ENCODE measurements around the gene SLC35A2. TPM values are rescaled to one million over a fixed set of nuclear protein-coding genes. Genes with fewer than 3 reads are reported as not detected.

Gene SLC35A2
- total RNA-seq, 1 experiment from 2014 or later: 12.7 TPM

- peaks cover 38% of the 10 kb centered on the region for H3K79me2 ChIP-seq (ENCODE audit: low read length)
- peaks cover 9% of the 10 kb centered on the region; the same call in 1 of the 2 replicates for H4K20me1 ChIP-seq (ENCODE audit: insufficient read depth, low read depth, low read length)
- H3K4me1 ChIP-seq (ENCODE audit: low read length): peaks cover 19% of the 10 kb centered on the region
- H3K9me3 ChIP-seq (ENCODE audit: low read length): no peaks in the 10 kb centered on the region
- H3K9me2 ChIP-seq (replicated peaks; ENCODE audit: insufficient read depth, low read length): no peaks in the 10 kb centered on the region
- H2AFZ ChIP-seq (ENCODE audit: low read length): no peak overlapping the region
- no peaks in the 10 kb centered on the region for H3K27me3 ChIP-seq (ENCODE audit: low read length)
- H3K4me3 ChIP-seq (ENCODE audit: low read length): no peak overlapping the region
- H3K27ac ChIP-seq (ENCODE audit: low read length): no peak overlapping the region
- H3K36me3 ChIP-seq (ENCODE audit: insufficient read depth, low read length): peaks cover 7% of the 10 kb centered on the region; the same call in 1 of the 2 replicates
- H3K4me2 ChIP-seq (ENCODE audit: low read depth, low read length, poor library complexity, severe bottlenecking): no peak overlapping the region
- no peak overlapping the region for H3K9ac ChIP-seq (ENCODE audit: low read length)
- no peak for DNase-seq
Observed at GRCh38 chrX:48913605-48914366, 2.3 kb upstream of the SLC35A2 start.

GRCh38 chrX:48910926-48911411, 477 bp downstream of the SLC35A2 start:
- Histone ChIP-seq H3K4me2 (ENCODE audit: low read depth, low read length, poor library complexity, severe bottlenecking) (peak overlapping the region; percentile 69), H4K20me1 (ENCODE audit: insufficient read depth, low read depth, low read length) (no peaks in the 10 kb centered on the region; the same call in 1 of the 2 replicates), H2AFZ (ENCODE audit: low read length) (no peak overlapping the region), H3K27ac (ENCODE audit: low read length) (no peak overlapping the region), H3K9ac (ENCODE audit: low read length) (peak overlapping the region; percentile 76), H3K9me2 (replicated peaks; ENCODE audit: insufficient read depth, low read length) (no peaks in the 10 kb centered on the region), H3K9me3 (ENCODE audit: low read length) (no peaks in the 10 kb centered on the region), H3K4me1 (ENCODE audit: low read length) (peaks cover 15% of the 10 kb centered on the region), H3K4me3 (ENCODE audit: low read length) (peak overlapping the region; percentile 77), H3K27me3 (ENCODE audit: low read length) (no peaks in the 10 kb centered on the region), H3K79me2 (ENCODE audit: low read length) (peaks cover 23% of the 10 kb centered on the region), H3K36me3 (ENCODE audit: insufficient read depth, low read length) (peaks cover 6% of the 10 kb centered on the region; the same call in 1 of the 2 replicates)
- DNase-seq: peak; percentile 58

- Histone ChIP-seq H3K9ac (ENCODE audit: low read length) (peak overlapping the region; percentile 76; the same call in 1 of the 2 replicates), H3K27me3 (ENCODE audit: low read length) (no peaks in the 10 kb centered on the region), H4K20me1 (ENCODE audit: insufficient read depth, low read depth, low read length) (no peaks in the 10 kb centered on the region), H3K36me3 (ENCODE audit: insufficient read depth, low read length) (no peaks in the 10 kb centered on the region), H3K4me2 (ENCODE audit: low read depth, low read length, poor library complexity, severe bottlenecking) (peak overlapping the region; percentile 69), H3K27ac (ENCODE audit: low read length) (no peak overlapping the region), H3K79me2 (ENCODE audit: low read length) (peaks cover 21% of the 10 kb centered on the region), H2AFZ (ENCODE audit: low read length) (no peak overlapping the region), H3K9me2 (replicated peaks; ENCODE audit: insufficient read depth, low read length) (no peaks in the 10 kb centered on the region), H3K4me1 (ENCODE audit: low read length) (peaks cover 15% of the 10 kb centered on the region), H3K9me3 (ENCODE audit: low read length) (no peaks in the 10 kb centered on the region), H3K4me3 (ENCODE audit: low read length) (peak overlapping the region; percentile 77; the same call in 1 of the 2 replicates)
- DNase-seq: no peak
Observed at GRCh38 chrX:48909703-48910294, 1.6 kb downstream of the SLC35A2 start.

- no peaks in the 10 kb centered on the region for H3K36me3 ChIP-seq (ENCODE audit: insufficient read depth, low read length)
- H3K79me2 ChIP-seq (ENCODE audit: low read length): peaks cover 21% of the 10 kb centered on the region
Observed at GRCh38 chrX:48908600-48908999, 2.8 kb downstream of the SLC35A2 start.

GRCh38 chrX:48905090-48905790, 6.2 kb downstream of the SLC35A2 start:
- Histone ChIP-seq H3K27me3 (ENCODE audit: low read length) (no peaks in the 10 kb centered on the region), H3K4me3 (ENCODE audit: low read length) (no peak overlapping the region), H3K79me2 (ENCODE audit: low read length) (peaks cover 9% of the 10 kb centered on the region), H3K36me3 (ENCODE audit: insufficient read depth, low read length) (no peaks in the 10 kb centered on the region), H3K4me2 (ENCODE audit: low read depth, low read length, poor library complexity, severe bottlenecking) (no peak overlapping the region), H3K9ac (ENCODE audit: low read length) (no peak overlapping the region), H4K20me1 (ENCODE audit: insufficient read depth, low read depth, low read length) (no peaks in the 10 kb centered on the region), H3K9me2 (replicated peaks; ENCODE audit: insufficient read depth, low read length) (no peaks in the 10 kb centered on the region), H3K9me3 (ENCODE audit: low read length) (no peaks in the 10 kb centered on the region), H3K4me1 (ENCODE audit: low read length) (peaks cover 3% of the 10 kb centered on the region), H3K27ac (ENCODE audit: low read length) (no peak overlapping the region), H2AFZ (ENCODE audit: low read length) (no peak overlapping the region)
- no peak for DNase-seq

More at GRCh38 chrX:48908600-48908999, 2.8 kb downstream of the SLC35A2 start:
- no peak overlapping the region for H3K9ac ChIP-seq (ENCODE audit: low read length)
- no peak overlapping the region for H3K4me2 ChIP-seq (ENCODE audit: low read depth, low read length, poor library complexity, severe bottlenecking)
- no peak overlapping the region for H3K27ac ChIP-seq (ENCODE audit: low read length)
- no peaks in the 10 kb centered on the region for H4K20me1 ChIP-seq (ENCODE audit: insufficient read depth, low read depth, low read length)
- no peaks in the 10 kb centered on the region for H3K9me3 ChIP-seq (ENCODE audit: low read length)
- DNase-seq: no peak
- H3K4me3 ChIP-seq (ENCODE audit: low read length): no peak overlapping the region
- no peak overlapping the region for H2AFZ ChIP-seq (ENCODE audit: low read length)
- no peaks in the 10 kb centered on the region for H3K9me2 ChIP-seq (replicated peaks; ENCODE audit: insufficient read depth, low read length)
- peaks cover 15% of the 10 kb centered on the region for H3K4me1 ChIP-seq (ENCODE audit: low read length)
- H3K27me3 ChIP-seq (ENCODE audit: low read length): no peaks in the 10 kb centered on the region

- Histone ChIP-seq H3K4me3 (ENCODE audit: low read length) (no peak overlapping the region), H3K27me3 (ENCODE audit: low read length) (no peaks in the 10 kb centered on the region), H3K27ac (ENCODE audit: low read length) (no peak overlapping the region), H2AFZ (ENCODE audit: low read length) (no peak overlapping the region), H3K4me2 (ENCODE audit: low read depth, low read length, poor library complexity, severe bottlenecking) (no peak overlapping the region), H4K20me1 (ENCODE audit: insufficient read depth, low read depth, low read length) (no peaks in the 10 kb centered on the region), H3K9me2 (replicated peaks; ENCODE audit: insufficient read depth, low read length) (no peaks in the 10 kb centered on the region), H3K9me3 (ENCODE audit: low read length) (no peaks in the 10 kb centered on the region), H3K79me2 (ENCODE audit: low read length) (peaks cover 6% of the 10 kb centered on the region), H3K36me3 (ENCODE audit: insufficient read depth, low read length) (no peaks in the 10 kb centered on the region), H3K4me1 (ENCODE audit: low read length) (peaks cover 2% of the 10 kb centered on the region), H3K9ac (ENCODE audit: low read length) (no peak overlapping the region)
- no peak for DNase-seq
Observed at GRCh38 chrX:48904626-48905025, 6.8 kb downstream of the SLC35A2 start.

GRCh38 chrX:48904180-48904579, 7.3 kb downstream of the SLC35A2 start:
- no peaks in the 10 kb centered on the region for H3K9me3 ChIP-seq (ENCODE audit: low read length)
- H2AFZ ChIP-seq (ENCODE audit: low read length): no peak overlapping the region
- H3K4me3 ChIP-seq (ENCODE audit: low read length): no peak overlapping the region
- H3K27me3 ChIP-seq (ENCODE audit: low read length): no peaks in the 10 kb centered on the region
- no peak overlapping the region for H3K4me2 ChIP-seq (ENCODE audit: low read depth, low read length, poor library complexity, severe bottlenecking)
- H3K79me2 ChIP-seq (ENCODE audit: low read length): peaks cover 7% of the 10 kb centered on the region
- DNase-seq: no peak
- H3K9ac ChIP-seq (ENCODE audit: low read length): no peak overlapping the region
- no peaks in the 10 kb centered on the region for H4K20me1 ChIP-seq (ENCODE audit: insufficient read depth, low read depth, low read length)
- peaks cover 6% of the 10 kb centered on the region for H3K4me1 ChIP-seq (ENCODE audit: low read length)
- H3K9me2 ChIP-seq (replicated peaks; ENCODE audit: insufficient read depth, low read length): no peaks in the 10 kb centered on the region
- no peaks in the 10 kb centered on the region for H3K36me3 ChIP-seq (ENCODE audit: insufficient read depth, low read length)
- no peak overlapping the region for H3K27ac ChIP-seq (ENCODE audit: low read length)

GRCh38 chrX:48903290-48903689, 8.2 kb downstream of the SLC35A2 start:
- no peak overlapping the region for H3K4me3 ChIP-seq (ENCODE audit: low read length)
- H3K27ac ChIP-seq (ENCODE audit: low read length): no peak overlapping the region
- H3K9ac ChIP-seq (ENCODE audit: low read length): no peak overlapping the region
- H3K4me1 ChIP-seq (ENCODE audit: low read length): peaks cover 12% of the 10 kb centered on the region
- H4K20me1 ChIP-seq (ENCODE audit: insufficient read depth, low read depth, low read length): no peaks in the 10 kb centered on the region
- no peaks in the 10 kb centered on the region for H3K9me2 ChIP-seq (replicated peaks; ENCODE audit: insufficient read depth, low read length)
- no peaks in the 10 kb centered on the region for H3K9me3 ChIP-seq (ENCODE audit: low read length)
- no peak for DNase-seq
- H3K79me2 ChIP-seq (ENCODE audit: low read length): peaks cover 10% of the 10 kb centered on the region
- H2AFZ ChIP-seq (ENCODE audit: low read length): no peak overlapping the region
- no peaks in the 10 kb centered on the region for H3K27me3 ChIP-seq (ENCODE audit: low read length)
- H3K4me2 ChIP-seq (ENCODE audit: low read depth, low read length, poor library complexity, severe bottlenecking): no peak overlapping the region
- no peaks in the 10 kb centered on the region for H3K36me3 ChIP-seq (ENCODE audit: insufficient read depth, low read length)
